ENCODE results near the gene FKBP14. TPM values are rescaled to one million over a fixed set of nuclear protein-coding genes. Genes with fewer than 3 reads are reported as not detected.

The FKBP14 gene
- total and polyA plus RNA-seq, 9 of the 15 experiments (the other 6 are each of a cell fraction or from before 2014, with no cell fraction given), result 5.3 to 27.9 (median 14.3) TPM

GRCh38 chr7:30019960-30020359, 6.5 kb downstream of the FKBP14 start (continued):
- TF ChIP-seq, protein P1, sequence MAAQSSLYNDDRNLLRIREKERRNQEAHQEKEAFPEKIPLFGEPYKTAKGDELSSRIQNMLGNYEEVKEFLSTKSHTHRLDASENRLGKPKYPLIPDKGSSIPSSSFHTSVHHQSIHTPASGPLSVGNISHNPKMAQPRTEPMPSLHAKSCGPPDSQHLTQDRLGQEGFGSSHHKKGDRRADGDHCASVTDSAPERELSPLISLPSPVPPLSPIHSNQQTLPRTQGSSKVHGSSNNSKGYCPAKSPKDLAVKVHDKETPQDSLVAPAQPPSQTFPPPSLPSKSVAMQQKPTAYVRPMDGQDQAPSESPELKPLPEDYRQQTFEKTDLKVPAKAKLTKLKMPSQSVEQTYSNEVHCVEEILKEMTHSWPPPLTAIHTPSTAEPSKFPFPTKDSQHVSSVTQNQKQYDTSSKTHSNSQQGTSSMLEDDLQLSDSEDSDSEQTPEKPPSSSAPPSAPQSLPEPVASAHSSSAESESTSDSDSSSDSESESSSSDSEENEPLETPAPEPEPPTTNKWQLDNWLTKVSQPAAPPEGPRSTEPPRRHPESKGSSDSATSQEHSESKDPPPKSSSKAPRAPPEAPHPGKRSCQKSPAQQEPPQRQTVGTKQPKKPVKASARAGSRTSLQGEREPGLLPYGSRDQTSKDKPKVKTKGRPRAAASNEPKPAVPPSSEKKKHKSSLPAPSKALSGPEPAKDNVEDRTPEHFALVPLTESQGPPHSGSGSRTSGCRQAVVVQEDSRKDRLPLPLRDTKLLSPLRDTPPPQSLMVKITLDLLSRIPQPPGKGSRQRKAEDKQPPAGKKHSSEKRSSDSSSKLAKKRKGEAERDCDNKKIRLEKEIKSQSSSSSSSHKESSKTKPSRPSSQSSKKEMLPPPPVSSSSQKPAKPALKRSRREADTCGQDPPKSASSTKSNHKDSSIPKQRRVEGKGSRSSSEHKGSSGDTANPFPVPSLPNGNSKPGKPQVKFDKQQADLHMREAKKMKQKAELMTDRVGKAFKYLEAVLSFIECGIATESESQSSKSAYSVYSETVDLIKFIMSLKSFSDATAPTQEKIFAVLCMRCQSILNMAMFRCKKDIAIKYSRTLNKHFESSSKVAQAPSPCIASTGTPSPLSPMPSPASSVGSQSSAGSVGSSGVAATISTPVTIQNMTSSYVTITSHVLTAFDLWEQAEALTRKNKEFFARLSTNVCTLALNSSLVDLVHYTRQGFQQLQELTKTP (IDR thresholded peaks at IDR 0.05; ENCODE audit: low read depth in 1 of 2, partially characterized antibody in 2 of 2), result no peak
- TF ChIP-seq GATA2 (CRISPR knock-in tag; IDR thresholded peaks at IDR 0.05) (no peak), HDAC3 (IDR thresholded peaks at IDR 0.05; ENCODE audit: borderline replicate concordance, partially characterized antibody) (no peak), ZBTB5 (IDR thresholded peaks at IDR 0.05) (no peak), GABPB1 (CRISPR knock-in tag; IDR thresholded peaks at IDR 0.05) (no peak), EWSR1 (IDR thresholded peaks at IDR 0.05; ENCODE audit: borderline replicate concordance, low read depth, partially characterized antibody) (no peak)
